DND-41 (cell line): Measurements from ENCODE around the gene TMEM18.

Experiments used
- ATAC-seq: fragments of 200-7000 bp; cut with Tn5 transposase; 3 replicates; pipeline ENCODE4 v1.9.1; 2021; ENCODE audit warnings: low read depth; ENCODE audit not compliant: insufficient read depth
- DNase-seq: peaks from one replicate; pipeline ENCODE4 v3.0.0-alpha.2; 2020
- H2AFZ ChIP-seq: 2 replicates; pipeline ENCODE4 v1.6.0; 2012; ENCODE audit warnings: low read depth, low read length
- H3K27ac ChIP-seq: 2 replicates; pipeline ENCODE4 v1.5.1; 2012; ENCODE audit warnings: low read length, inconsistent platforms
- H3K27me3 ChIP-seq: fragments of 200-600 bp; sonication (generic); 2 replicates; pipeline ENCODE4 v1.6.0; 2012; ENCODE audit warnings: low read length, mild to moderate bottlenecking, inconsistent platforms; ENCODE audit not compliant: insufficient read depth, poor library complexity
- H3K36me3 ChIP-seq: 2 replicates; pipeline ENCODE4 v1.5.1; 2012; ENCODE audit warnings: low read length, inconsistent platforms; ENCODE audit not compliant: insufficient read depth
- H3K4me1 ChIP-seq: 2 replicates; pipeline ENCODE4 v1.5.1; 2012; ENCODE audit warnings: mild to moderate bottlenecking, low read length; ENCODE audit not compliant: insufficient read depth
- H3K4me2 ChIP-seq: 2 replicates; pipeline ENCODE4 v1.6.0; 2012; ENCODE audit warnings: mild to moderate bottlenecking, moderate library complexity, low read length, inconsistent platforms; ENCODE audit not compliant: insufficient read depth
- H3K4me3 ChIP-seq, 2 experiments: fragments of 200-600 bp in 1 of 2; shearing (Covaris generic) in 1 of 2; 2 replicates each; pipeline ENCODE4 v1.5.1; 2012 to 2016; ENCODE audit warnings: inconsistent platforms in 2 of 2, low read length in 2 of 2, mild to moderate bottlenecking in 2 of 2, low read depth in 1 of 2, moderate library complexity in 1 of 2
- H3K79me2 ChIP-seq: 2 replicates; pipeline ENCODE4 v1.6.0; 2012; ENCODE audit warnings: low read length, inconsistent platforms; ENCODE audit not compliant: insufficient read depth
- H3K9ac ChIP-seq: 2 replicates; pipeline ENCODE4 v1.6.0; 2012; ENCODE audit warnings: low read depth, mild to moderate bottlenecking, inconsistent platforms, low read length, moderate library complexity
- H3K9me3 ChIP-seq: 2 replicates; pipeline ENCODE4 v1.5.1; 2012; ENCODE audit warnings: low read length, moderate library complexity, mild to moderate bottlenecking, inconsistent platforms; ENCODE audit not compliant: insufficient read depth, severe bottlenecking
- H4K20me1 ChIP-seq: 2 replicates; pipeline ENCODE4 v1.6.0; 2012; ENCODE audit warnings: low read length; ENCODE audit not compliant: insufficient read depth
- CTCF ChIP-seq: IDR thresholded peaks from 2 replicates; pipeline ENCODE4 v1.5.1; 2012; ENCODE audit warnings: borderline replicate concordance, low read length, moderate library complexity, mild to moderate bottlenecking; ENCODE audit not compliant: poor library complexity, severe bottlenecking; ENCODE audit errors: extremely low read depth
- EZH2 ChIP-seq: IDR thresholded peaks from 3 replicates; pipeline ENCODE4 v1.6.1; 2012; ENCODE audit warnings: borderline replicate concordance, low read depth, mild to moderate bottlenecking, moderate library complexity, low read length, inconsistent platforms; ENCODE audit not compliant: severe bottlenecking

Gene TMEM18

DNA sequence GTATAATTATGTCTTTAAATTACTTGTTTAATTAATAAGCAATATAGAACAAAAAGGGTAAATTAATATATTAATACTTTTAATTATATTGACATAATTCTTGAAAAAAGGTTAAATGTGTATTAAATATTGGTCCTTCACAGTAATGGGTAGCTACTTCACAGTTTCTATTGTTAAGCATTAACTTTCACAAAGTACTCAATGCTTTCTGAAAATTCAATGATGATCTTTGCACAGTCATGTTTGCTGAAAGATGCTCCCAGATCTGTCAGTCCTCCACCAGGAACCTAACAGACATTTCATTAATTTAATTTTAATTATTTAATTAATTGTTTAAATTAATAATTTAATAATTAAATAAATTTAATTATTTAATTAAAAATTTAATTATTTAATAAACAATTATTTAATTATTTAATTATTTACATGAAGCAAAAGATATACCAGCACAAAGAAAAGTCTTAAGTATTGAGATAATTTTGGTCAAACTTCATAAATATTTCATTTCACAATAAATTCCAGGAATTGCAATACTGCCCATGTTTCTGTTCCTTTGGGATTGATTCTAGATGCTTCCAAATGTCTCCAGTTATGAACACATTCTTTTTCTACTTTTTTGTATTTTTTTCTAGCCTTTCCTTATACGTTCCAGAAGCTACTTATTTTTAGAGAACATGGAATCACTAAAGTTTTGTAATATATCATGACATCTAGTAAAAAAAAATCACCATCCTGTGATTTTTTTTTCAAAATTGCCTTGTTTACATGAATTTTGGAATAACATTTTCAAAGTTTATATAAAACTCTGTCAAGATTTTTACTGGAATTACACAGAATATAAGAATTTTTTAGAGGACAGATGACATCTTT, 46.5 kb downstream of the TMEM18 start:
- no peaks in the 10 kb centered on the region for H4K20me1 ChIP-seq
- H3K27me3 ChIP-seq, result no peaks in the 10 kb centered on the region
- no peak overlapping the region for H3K9ac ChIP-seq
- no peak overlapping the region for H2AFZ ChIP-seq
- H3K9me3 ChIP-seq, result no peaks in the 10 kb centered on the region
- no peaks in the 10 kb centered on the region for H3K4me1 ChIP-seq
- no peak overlapping the region for H3K4me2 ChIP-seq
- no peaks in the 10 kb centered on the region for H3K36me3 ChIP-seq
- H3K79me2 ChIP-seq, result no peaks in the 10 kb centered on the region
- no peak for DNase-seq
- no peak for TF ChIP-seq CTCF
- no peak for TF ChIP-seq EZH2
- no peak for ATAC-seq
- H3K27ac ChIP-seq, result no peak overlapping the region
- H3K4me3 ChIP-seq, result no peak overlapping the region

DNA sequence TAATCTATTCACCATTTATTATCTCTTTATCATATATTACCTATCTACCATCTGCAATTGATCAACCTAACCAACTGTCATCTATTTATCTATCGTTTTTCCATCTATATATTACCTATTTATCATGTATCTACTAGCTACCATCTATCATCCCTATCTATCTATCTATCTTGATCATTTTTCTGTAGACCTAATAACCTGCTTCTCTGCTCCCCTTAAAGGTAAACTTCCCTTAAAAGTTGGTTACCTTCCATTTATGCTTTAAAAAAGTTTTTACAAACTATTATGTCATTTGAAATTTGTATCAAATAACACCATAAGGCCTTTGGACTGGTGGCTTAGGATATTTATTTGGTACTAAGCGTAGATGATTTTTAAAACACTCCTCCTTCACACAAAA, 47.2 kb downstream of the TMEM18 start:
- Histone ChIP-seq H3K36me3 (no peaks in the 10 kb centered on the region), H3K79me2 (no peaks in the 10 kb centered on the region), H3K27ac (no peak overlapping the region), H3K4me3 (no peak overlapping the region), H4K20me1 (no peaks in the 10 kb centered on the region), H3K9me3 (no peaks in the 10 kb centered on the region), H3K4me1 (no peaks in the 10 kb centered on the region), H3K9ac (no peak overlapping the region), H3K27me3 (no peaks in the 10 kb centered on the region), H2AFZ (no peak overlapping the region), H3K4me2 (no peak overlapping the region)
- DNase-seq (no peak), ATAC-seq (no peak)
- no peak for TF ChIP-seq CTCF
- no peak for TF ChIP-seq EZH2

DNA sequence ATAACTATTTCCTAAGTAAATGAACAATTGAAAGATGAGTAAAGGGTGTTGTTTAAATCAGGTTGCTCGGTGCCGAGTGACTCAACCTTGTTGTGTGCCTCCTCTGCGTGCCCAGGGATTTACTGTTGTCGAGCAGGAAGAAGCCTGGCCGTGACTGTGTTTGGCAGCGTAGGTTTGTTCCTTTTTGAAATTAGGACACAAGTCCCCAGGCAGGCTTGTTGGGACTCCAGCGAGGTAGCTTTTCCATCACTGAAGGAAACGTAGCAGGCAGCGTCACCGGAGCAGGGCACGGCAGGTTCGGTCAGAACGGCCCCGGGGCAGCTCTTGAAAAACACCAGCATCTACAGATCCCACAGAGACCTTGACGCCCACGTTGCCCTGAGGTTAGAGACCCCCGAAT, 48.6 kb downstream of the TMEM18 start:
- Histone ChIP-seq H3K4me3 (no peak overlapping the region), H3K27ac (no peak overlapping the region), H3K4me2 (no peak overlapping the region), H2AFZ (no peak overlapping the region), H3K9me3 (no peaks in the 10 kb centered on the region), H4K20me1 (no peaks in the 10 kb centered on the region), H3K4me1 (no peaks in the 10 kb centered on the region), H3K27me3 (no peaks in the 10 kb centered on the region), H3K36me3 (no peaks in the 10 kb centered on the region), H3K79me2 (no peaks in the 10 kb centered on the region), H3K9ac (no peak overlapping the region)
- DNase-seq (no peak), ATAC-seq (no peak)
- TF ChIP-seq EZH2 (no peak), CTCF (no peak)
